Measurements from ENCODE around the gene PHYKPL. TPM values are rescaled to one million over a fixed set of nuclear protein-coding genes. Genes with fewer than 3 reads are reported as not detected.

The PHYKPL gene
- total RNA-seq, 2 experiments from 2014 or later: 67.2 to 68.4 TPM

- ChIA-PET CTCF (interaction anchor here (0.7 kb wide), 1 partner anchor 32 kb away, joined by 4 read pairs; no protein-coding TSS in a partner anchor), POLR2A (no interaction called here)
- intact Hi-C loops (cut with DNase I, micrococcal nuclease): no loop called here
- Mint-ChIP-seq H3K27me3 (no peaks in the 10 kb centered on the region), H3K4me1 (peaks cover 13% of the 10 kb centered on the region), H3K27ac (no peak overlapping the region), H3K4me3 (no peak overlapping the region), H3K36me3 (ENCODE audit: low read depth) (peaks cover 49% of the 10 kb centered on the region), H3K9me3 (ENCODE audit: low read depth) (no peaks in the 10 kb centered on the region)
- ATAC-seq: no peak
- DNase-seq: no peak
Measured at GRCh38 chr5:178218827-178219226, 13.8 kb downstream of the PHYKPL start.

DNA sequence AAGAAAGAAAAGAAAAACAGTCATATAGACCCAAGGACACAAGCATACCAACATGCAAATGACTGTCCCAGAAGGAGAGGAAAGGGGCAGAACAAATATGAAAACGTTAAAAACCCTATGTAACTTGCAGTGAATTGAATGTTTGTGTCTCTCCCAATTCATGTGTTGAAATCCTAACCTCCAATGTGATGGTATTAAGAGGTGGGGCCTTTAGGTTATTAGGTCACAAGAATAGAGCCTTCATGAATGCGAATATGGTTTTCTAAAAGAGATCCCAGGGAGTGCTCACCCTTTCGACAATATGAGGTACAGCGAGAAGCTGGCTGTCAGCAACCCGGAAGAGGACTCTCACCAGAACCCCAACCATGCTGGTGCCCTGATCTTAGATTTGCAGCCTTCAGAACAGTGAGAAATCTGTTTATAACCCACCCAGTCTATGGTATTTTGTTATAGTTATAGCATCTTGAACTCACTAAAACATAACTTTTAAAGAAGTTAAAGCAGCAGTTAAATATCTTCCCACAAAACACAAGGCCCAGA, 14.3 kb downstream of the PHYKPL start:
- POLR2A ChIA-PET: no interaction called here
- ATAC-seq: no peak
- DNase-seq: no peak
- H3K4me1 Mint-ChIP-seq: peaks cover 13% of the 10 kb centered on the region
- CTCF ChIA-PET: interaction anchor here (0.7 kb wide), 1 partner anchor 33 kb away, joined by 4 read pairs; no protein-coding TSS in a partner anchor
- H3K27me3 Mint-ChIP-seq: no peaks in the 10 kb centered on the region
- H3K27ac Mint-ChIP-seq: no peak overlapping the region
- intact Hi-C loops (cut with DNase I, micrococcal nuclease): no loop called here
- no peak overlapping the region for H3K4me3 Mint-ChIP-seq
- no peaks in the 10 kb centered on the region for H3K9me3 Mint-ChIP-seq (ENCODE audit: low read depth)
- H3K36me3 Mint-ChIP-seq (ENCODE audit: low read depth): peaks cover 49% of the 10 kb centered on the region

DNA sequence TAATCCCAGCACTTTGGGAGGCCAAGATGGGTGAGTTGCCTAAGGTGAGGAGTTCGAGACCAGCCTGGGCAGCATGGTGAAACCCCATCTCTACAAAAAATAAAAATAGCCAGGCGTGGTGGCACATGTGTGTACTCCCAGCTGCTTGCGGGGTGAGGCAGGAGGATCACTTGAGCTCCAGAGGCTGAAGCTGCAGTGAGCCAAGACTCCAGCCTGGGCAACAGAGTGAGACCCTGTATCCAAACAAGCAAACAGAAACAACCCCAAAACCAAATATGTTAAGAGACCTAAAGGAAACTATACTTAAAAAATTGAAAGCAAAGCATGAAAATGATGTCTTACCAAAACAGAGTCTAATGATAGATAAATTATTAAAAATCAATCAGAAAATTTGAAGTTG, 15.8 kb downstream of the PHYKPL start:
- POLR2A ChIA-PET: interaction anchor here (0.7 to 1.9 kb wide), 4 partner anchors 9 to 260 kb away, joined by 3 to 5 read pairs (median 5); partner anchors contain the start of gene HNRNPAB
- CTCF ChIA-PET: interaction anchor here (1.0 to 1.6 kb wide), 2 partner anchors 10 to 14 kb away, joined by 3 to 9 read pairs; no protein-coding TSS in a partner anchor

DNA sequence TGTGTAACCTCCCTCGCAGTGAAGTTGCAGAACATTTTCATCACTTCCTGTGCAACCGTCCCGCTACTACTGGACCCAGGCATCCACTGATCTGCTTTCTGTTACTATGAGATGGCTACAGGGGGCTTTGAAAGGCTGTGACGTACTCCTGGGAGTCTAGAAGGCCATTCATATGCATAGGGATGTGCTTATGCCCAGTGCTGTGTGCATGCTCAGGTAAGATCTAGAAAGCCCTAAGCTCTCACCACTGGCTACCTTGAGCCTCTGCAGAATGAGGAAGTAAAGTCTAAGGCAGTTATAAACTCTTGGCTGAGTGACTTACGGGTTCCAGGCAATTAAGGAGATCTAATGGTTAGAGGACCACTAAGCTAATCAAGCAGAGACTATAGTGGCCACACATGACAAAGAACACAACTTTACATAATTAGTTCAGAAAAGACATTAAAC, 16.5 kb downstream of the PHYKPL start:
- ATAC-seq (no peak), DNase-seq (no peak)
- CTCF ChIA-PET: interaction anchor here (0.6 to 1.6 kb wide), 3 partner anchors 10 to 205 kb away, joined by 3 to 9 read pairs (median 3); no protein-coding TSS in a partner anchor
- Mint-ChIP-seq H3K36me3 (ENCODE audit: low read depth) (peaks cover 51% of the 10 kb centered on the region), H3K4me1 (peaks cover 5% of the 10 kb centered on the region), H3K27me3 (no peaks in the 10 kb centered on the region), H3K27ac (peak overlapping the region; percentile 64), H3K9me3 (ENCODE audit: low read depth) (no peaks in the 10 kb centered on the region), H3K4me3 (no peak overlapping the region)
- POLR2A ChIA-PET: interaction anchor here (0.6 to 1.9 kb wide), 5 partner anchors 9 to 20 kb away, joined by 3 to 5 read pairs (median 5); partner anchors contain the start of gene HNRNPAB
- intact Hi-C loops (cut with DNase I, micrococcal nuclease): no loop called here

More for the DNA sequence above, 15.8 kb downstream of the PHYKPL start:
- peaks cover 51% of the 10 kb centered on the region for H3K36me3 Mint-ChIP-seq (ENCODE audit: low read depth)
- ATAC-seq (no peak), DNase-seq (no peak)
- peaks cover 12% of the 10 kb centered on the region for H3K4me1 Mint-ChIP-seq
- H3K27ac Mint-ChIP-seq: no peak overlapping the region
- no peaks in the 10 kb centered on the region for H3K9me3 Mint-ChIP-seq (ENCODE audit: low read depth)
- no peaks in the 10 kb centered on the region for H3K27me3 Mint-ChIP-seq
- no peak overlapping the region for H3K4me3 Mint-ChIP-seq
- intact Hi-C loops (cut with DNase I, micrococcal nuclease): no loop called here

- Mint-ChIP-seq H3K27ac (no peak overlapping the region), H3K9me3 (ENCODE audit: low read depth) (no peaks in the 10 kb centered on the region), H3K36me3 (ENCODE audit: low read depth) (peaks cover 52% of the 10 kb centered on the region), H3K4me3 (no peak overlapping the region), H3K27me3 (no peaks in the 10 kb centered on the region), H3K4me1 (no peaks in the 10 kb centered on the region)
- ChIA-PET POLR2A (interaction anchor here (0.6 to 2.2 kb wide), 6 partner anchors 8 to 19 kb away, joined by 3 to 14 read pairs (median 5); partner anchors contain the start of gene HNRNPAB), CTCF (interaction anchor here (0.7 to 1.6 kb wide), 2 partner anchors 9 to 204 kb away, joined by 3 to 9 read pairs; no protein-coding TSS in a partner anchor)
- intact Hi-C loops (cut with DNase I, micrococcal nuclease): no loop called here
- ATAC-seq: no peak
- no peak for DNase-seq
Measured at GRCh38 chr5:178215280-178216002, 17.2 kb downstream of the PHYKPL start.

- no peak for DNase-seq
- no peaks in the 10 kb centered on the region for H3K9me3 Mint-ChIP-seq (ENCODE audit: low read depth)
- H3K36me3 Mint-ChIP-seq (ENCODE audit: low read depth): peaks cover 58% of the 10 kb centered on the region
- intact Hi-C loops (cut with DNase I, micrococcal nuclease): no loop called here
- H3K4me3 Mint-ChIP-seq: no peak overlapping the region
- POLR2A ChIA-PET: interaction anchor here (0.6 to 2.2 kb wide), 3 partner anchors 10 to 91 kb away, joined by 4 to 14 read pairs (median 6); partner anchors contain the start of gene HNRNPAB
- peaks cover 3% of the 10 kb centered on the region for H3K4me1 Mint-ChIP-seq
- ATAC-seq: no peak
- H3K27ac Mint-ChIP-seq: peak overlapping the region; percentile 21
- CTCF ChIA-PET: no interaction called here
- H3K27me3 Mint-ChIP-seq: no peaks in the 10 kb centered on the region
Measured at GRCh38 chr5:178214160-178214803, 18.3 kb downstream of the PHYKPL start.

GRCh38 chr5:178213748-178214151, 18.9 kb downstream of the PHYKPL start:
- Mint-ChIP-seq H3K4me1 (peaks cover 3% of the 10 kb centered on the region), H3K4me3 (no peak overlapping the region), H3K36me3 (ENCODE audit: low read depth) (peaks cover 59% of the 10 kb centered on the region), H3K9me3 (ENCODE audit: low read depth) (no peaks in the 10 kb centered on the region), H3K27me3 (no peaks in the 10 kb centered on the region), H3K27ac (peak overlapping the region; percentile 21)
- no peak for ATAC-seq
- ChIA-PET CTCF (no interaction called here), POLR2A (interaction anchor here (0.5 to 2.2 kb wide), 6 partner anchors 9 to 1389 kb away, joined by 3 to 14 read pairs (median 3); partner anchors contain the start of genes HNRNPAB and NHP2)
- intact Hi-C loops (cut with DNase I, micrococcal nuclease): no loop called here
- DNase-seq: no peak

GRCh38 chr5:178213003-178213461, 19.6 kb downstream of the PHYKPL start:
- POLR2A ChIA-PET: interaction anchor here (0.5 to 1.4 kb wide), 5 partner anchors 9 to 1388 kb away, joined by 3 to 6 read pairs (median 3); partner anchors contain the start of genes HNRNPAB and NHP2
- ATAC-seq (no peak), DNase-seq (no peak)
- H3K9me3 Mint-ChIP-seq (ENCODE audit: low read depth): no peaks in the 10 kb centered on the region
- CTCF ChIA-PET: no interaction called here
- H3K27me3 Mint-ChIP-seq: no peaks in the 10 kb centered on the region
- H3K27ac Mint-ChIP-seq: no peak overlapping the region
- peaks cover 7% of the 10 kb centered on the region for H3K4me1 Mint-ChIP-seq
- no peak overlapping the region for H3K4me3 Mint-ChIP-seq
- intact Hi-C loops (cut with DNase I, micrococcal nuclease): no loop called here
- peaks cover 61% of the 10 kb centered on the region for H3K36me3 Mint-ChIP-seq (ENCODE audit: low read depth)

- CTCF ChIA-PET: no interaction called here
- Mint-ChIP-seq H3K27me3 (no peaks in the 10 kb centered on the region), H3K4me1 (peaks cover 13% of the 10 kb centered on the region), H3K4me3 (no peak overlapping the region), H3K9me3 (ENCODE audit: low read depth) (no peaks in the 10 kb centered on the region), H3K27ac (peak overlapping the region; percentile 19), H3K36me3 (ENCODE audit: low read depth) (peaks cover 67% of the 10 kb centered on the region)
- ATAC-seq (no peak), DNase-seq (no peak)
- intact Hi-C loops (cut with DNase I, micrococcal nuclease): no loop called here
- POLR2A ChIA-PET: interaction anchor here (0.6 to 1.4 kb wide), 2 partner anchors 8 to 264 kb away, joined by 4 to 5 read pairs; partner anchors contain the start of gene HNRNPAB
Measured at GRCh38 chr5:178212241-178213002, 20.2 kb downstream of the PHYKPL start.

DNA sequence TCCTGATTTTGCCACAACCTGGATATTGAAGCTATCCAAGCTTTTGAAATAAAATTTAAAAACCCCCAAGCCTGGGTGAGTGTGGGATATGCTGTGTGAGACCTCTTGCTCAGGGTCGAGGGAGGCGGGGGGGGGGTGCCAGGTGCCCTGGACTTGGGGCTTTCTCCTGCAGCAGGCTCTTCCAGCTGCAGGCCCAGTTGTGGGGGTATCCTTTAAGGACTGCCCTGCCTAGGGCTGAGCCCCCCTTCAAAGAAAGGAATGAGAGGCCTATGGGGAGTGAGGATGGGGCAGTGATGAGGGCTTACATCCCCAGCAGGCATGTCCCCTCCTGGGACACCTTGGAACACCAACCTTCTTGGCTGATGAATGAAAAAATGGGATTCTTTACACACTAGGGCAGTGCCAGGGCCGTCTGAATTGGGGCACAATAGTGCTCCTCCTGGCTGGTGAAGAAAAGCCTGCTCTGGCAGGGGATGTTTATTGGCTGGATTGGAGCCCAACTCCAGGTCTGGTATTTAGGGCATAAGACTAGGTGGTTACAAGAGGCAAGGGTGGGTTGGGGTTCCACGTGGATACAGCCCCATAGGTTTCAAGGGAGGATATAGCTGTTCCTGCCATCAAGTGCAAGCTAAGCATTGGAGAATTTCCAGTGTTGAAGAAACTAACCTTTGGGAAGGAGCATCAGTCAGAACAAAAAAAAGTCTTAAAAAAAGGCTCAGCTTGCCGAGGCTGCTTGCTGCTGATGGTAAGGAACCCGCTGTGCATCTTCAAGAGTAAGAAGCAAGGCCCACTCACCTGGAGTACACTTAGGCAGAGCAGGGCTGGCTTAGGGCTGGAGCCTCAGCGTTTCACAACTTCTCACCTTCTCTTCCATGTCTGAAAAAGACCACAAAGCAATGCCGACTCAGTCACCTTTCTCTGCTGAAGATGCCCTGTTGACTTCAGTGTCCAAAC, 21.2 kb downstream of the PHYKPL start:
- no peak for ATAC-seq
- CTCF ChIA-PET: no interaction called here
- POLR2A ChIA-PET: interaction anchor here (0.6 to 1.0 kb wide), 3 partner anchors 19 to 263 kb away, joined by 3 to 4 read pairs (median 3); no protein-coding TSS in a partner anchor
- peaks cover 72% of the 10 kb centered on the region for H3K36me3 Mint-ChIP-seq (ENCODE audit: low read depth)
- H3K4me3 Mint-ChIP-seq: no peak overlapping the region
- H3K27ac Mint-ChIP-seq: peak overlapping the region; percentile 19
- DNase-seq: no peak
- H3K4me1 Mint-ChIP-seq: peaks cover 23% of the 10 kb centered on the region
- no peaks in the 10 kb centered on the region for H3K27me3 Mint-ChIP-seq
- no peaks in the 10 kb centered on the region for H3K9me3 Mint-ChIP-seq (ENCODE audit: low read depth)
- intact Hi-C loops (cut with DNase I, micrococcal nuclease): no loop called here

Data from activated CD4-positive, alpha-beta T cell treated with anti-CD3 and anti-CD28 coated beads for 36 hours (primary cell).